SK-N-SH treated with all-trans-retinoic acid at 6 μM for 48 hours (cell line): ENCODE data around the gene ABCC12.

Experiments used
- ATAC-seq: fragments of 200-7000 bp; cut with Tn5 transposase; 3 replicates; pipeline ENCODE4 v1.9.1; 2020; ENCODE audit warnings: mild to moderate bottlenecking, moderate library complexity
- ARNTL ChIP-seq: fragments of 450-650 bp; formaldehyde crosslinking; IDR thresholded peaks from 2 replicates; pipeline ENCODE4 v1.5.0; 2020; ENCODE audit warnings: low read depth, mild to moderate bottlenecking, moderate library complexity, borderline replicate concordance
- BACH2 ChIP-seq: fragments of 250-450 bp; sonication (Bioruptor Pico); IDR thresholded peaks from 2 replicates; pipeline ENCODE4 v1.9.0; 2021; ENCODE audit warnings: mild to moderate bottlenecking, borderline replicate concordance
- CREB5 ChIP-seq: fragments of 250-450 bp; sonication (Bioruptor Pico); IDR thresholded peaks from 2 replicates; pipeline ENCODE4 v1.5.1; 2020; ENCODE audit warnings: low read depth, mild to moderate bottlenecking, moderate library complexity
- CSDC2 ChIP-seq: fragments of 250-450 bp; sonication (Bioruptor Pico); IDR thresholded peaks from 2 replicates; pipeline ENCODE4 v1.5.0; 2020; ENCODE audit warnings: mild to moderate bottlenecking, moderate library complexity
- CSRNP3 ChIP-seq: fragments of 250-450 bp; sonication (Bioruptor Pico); IDR thresholded peaks from 2 replicates; pipeline ENCODE4 v1.5.1; 2021; ENCODE audit warnings: mild to moderate bottlenecking, moderate library complexity
- ESRRG ChIP-seq: fragments of 250-450 bp; sonication (Bioruptor Pico); IDR thresholded peaks from 2 replicates; pipeline ENCODE4 v1.6.1; 2021; ENCODE audit warnings: mild to moderate bottlenecking
- ISL1 ChIP-seq: fragments of 250-450 bp; sonication (Bioruptor Pico); IDR thresholded peaks from 2 replicates; pipeline ENCODE4 v2.1.2; 2022; ENCODE audit warnings: mild to moderate bottlenecking, moderate library complexity
- OSR1 ChIP-seq: fragments of 250-450 bp; sonication (Bioruptor Pico); IDR thresholded peaks from 2 replicates; pipeline ENCODE4 v1.8.0; 2022; ENCODE audit warnings: moderate library complexity, mild to moderate bottlenecking, inconsistent platforms
- PPARA ChIP-seq: fragments of 250-450 bp; sonication (Bioruptor Pico); IDR thresholded peaks from 2 replicates; pipeline ENCODE4 v1.5.0; 2020; ENCODE audit warnings: mild to moderate bottlenecking, borderline replicate concordance
- RARB ChIP-seq: fragments of 250-450 bp; sonication (Bioruptor Pico); IDR thresholded peaks from 2 replicates; pipeline ENCODE4 v1.8.0; 2021; ENCODE audit warnings: mild to moderate bottlenecking, moderate library complexity
- TOX ChIP-seq: fragments of 250-450 bp; sonication (Bioruptor Pico); IDR thresholded peaks from 2 replicates; pipeline ENCODE4 v1.8.0; 2021; ENCODE audit warnings: mild to moderate bottlenecking, moderate library complexity, borderline replicate concordance
- ZC3H10 ChIP-seq: fragments of 250-450 bp; sonication (Bioruptor Pico); IDR thresholded peaks from 2 replicates; pipeline ENCODE4 v1.5.1; 2021; ENCODE audit warnings: mild to moderate bottlenecking, moderate library complexity
- ZFP3 ChIP-seq: fragments of 250-450 bp; sonication (Bioruptor Pico); IDR thresholded peaks from 2 replicates; pipeline ENCODE4 v1.5.0; 2020; ENCODE audit warnings: mild to moderate bottlenecking, moderate library complexity
- ZFP30 ChIP-seq: fragments of 450-650 bp; formaldehyde crosslinking; IDR thresholded peaks from 2 replicates; pipeline ENCODE4 v1.5.0; 2022; ENCODE audit warnings: mild to moderate bottlenecking, moderate library complexity
- ZNF565 ChIP-seq: fragments of 450-650 bp; formaldehyde crosslinking; conservative IDR thresholded peaks from 2 replicates; pipeline ENCODE4 v1.5.0; 2020; ENCODE audit warnings: low read depth, mild to moderate bottlenecking, moderate library complexity
- ZNF70 ChIP-seq: fragments of 450-650 bp; formaldehyde crosslinking; IDR thresholded peaks from 2 replicates; pipeline ENCODE4 v1.5.0; 2020; ENCODE audit warnings: mild to moderate bottlenecking, moderate library complexity
- ZNF8 ChIP-seq: fragments of 450-650 bp; formaldehyde crosslinking; IDR thresholded peaks from 2 replicates; pipeline ENCODE4 v1.5.0; 2020; ENCODE audit warnings: mild to moderate bottlenecking, moderate library complexity
- TF ChIP-seq, protein P1 (sequence below): fragments of 250-450 bp; sonication (Bioruptor Pico); IDR thresholded peaks from 2 replicates; pipeline ENCODE4 v1.8.0; 2021; ENCODE audit warnings: low read depth, mild to moderate bottlenecking, moderate library complexity, borderline replicate concordance
- TF ChIP-seq, protein P2 (sequence below): fragments of 250-450 bp; sonication (Bioruptor Pico); IDR thresholded peaks from 2 replicates; pipeline ENCODE4 v1.8.0; 2020; ENCODE audit warnings: mild to moderate bottlenecking, moderate library complexity, borderline replicate concordance

Gene ABCC12

DNA sequence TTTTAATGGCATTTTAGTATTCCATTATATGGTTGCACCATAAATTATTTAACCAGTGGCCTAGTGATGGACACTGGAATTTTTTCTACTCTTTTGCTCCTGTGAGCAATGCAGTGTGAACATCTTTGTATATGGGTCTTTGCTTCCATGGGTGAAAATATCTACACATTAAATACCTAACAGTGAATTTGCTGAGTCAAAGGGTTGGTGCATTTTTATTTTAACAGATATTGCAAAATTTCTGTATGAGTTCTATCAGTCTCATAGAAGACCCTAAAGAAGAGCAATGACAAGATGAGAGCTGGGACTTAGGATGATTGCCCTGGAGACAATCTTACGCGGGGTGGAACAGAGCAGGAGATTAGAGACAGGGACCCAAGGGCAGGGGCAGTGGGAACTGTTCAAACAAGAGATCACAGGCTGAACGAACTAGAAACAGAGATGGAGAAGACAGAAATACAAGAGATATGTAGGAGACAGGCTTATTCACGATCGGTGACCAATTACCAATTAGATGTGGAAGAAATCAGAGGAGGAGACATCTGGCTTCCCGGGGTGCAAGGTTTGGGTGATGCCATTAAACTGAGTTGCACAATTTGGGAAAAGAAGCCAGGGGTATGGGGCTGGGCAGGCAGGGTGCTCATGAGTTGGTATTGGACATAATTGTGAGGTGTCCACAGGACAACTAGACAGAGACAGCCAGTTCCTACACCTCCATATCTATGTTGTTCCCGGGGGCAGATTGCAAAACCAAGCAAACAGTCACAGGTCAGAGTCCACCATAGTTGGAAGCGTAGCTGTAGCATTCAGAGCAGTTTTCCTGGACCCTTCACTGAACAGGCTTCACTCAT is 48.4 kb upstream of the ABCC12 start:
- no peak for ATAC-seq
- TF ChIP-seq BACH2, result no peak
- TF ChIP-seq ZC3H10 (CRISPR knock-in tag), result no peak
- no peak for TF ChIP-seq ARNTL
- no peak for TF ChIP-seq RARB (CRISPR knock-in tag)
- no peak for TF ChIP-seq PPARA (CRISPR knock-in tag)
- no peak for TF ChIP-seq TOX (CRISPR knock-in tag)
- no peak for TF ChIP-seq CREB5 (CRISPR knock-in tag)
- no peak for TF ChIP-seq ZNF8 (CRISPR knock-in tag)
- no peak for TF ChIP-seq ZNF70 (CRISPR knock-in tag)
- TF ChIP-seq CSDC2, result no peak
- no peak for TF ChIP-seq ZFP30 (CRISPR knock-in tag)
- TF ChIP-seq, protein P1, sequence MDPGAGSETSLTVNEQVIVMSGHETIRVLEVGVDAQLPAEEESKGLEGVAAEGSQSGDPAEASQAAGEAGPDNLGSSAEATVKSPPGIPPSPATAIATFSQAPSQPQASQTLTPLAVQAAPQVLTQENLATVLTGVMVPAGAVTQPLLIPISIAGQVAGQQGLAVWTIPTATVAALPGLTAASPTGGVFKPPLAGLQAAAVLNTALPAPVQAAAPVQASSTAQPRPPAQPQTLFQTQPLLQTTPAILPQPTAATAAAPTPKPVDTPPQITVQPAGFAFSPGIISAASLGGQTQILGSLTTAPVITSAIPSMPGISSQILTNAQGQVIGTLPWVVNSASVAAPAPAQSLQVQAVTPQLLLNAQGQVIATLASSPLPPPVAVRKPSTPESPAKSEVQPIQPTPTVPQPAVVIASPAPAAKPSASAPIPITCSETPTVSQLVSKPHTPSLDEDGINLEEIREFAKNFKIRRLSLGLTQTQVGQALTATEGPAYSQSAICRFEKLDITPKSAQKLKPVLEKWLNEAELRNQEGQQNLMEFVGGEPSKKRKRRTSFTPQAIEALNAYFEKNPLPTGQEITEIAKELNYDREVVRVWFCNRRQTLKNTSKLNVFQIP (CRISPR knock-in tag), result no peak

GRCh38 chr16:48201515-48202201 is 45.9 kb upstream of the ABCC12 start:
- no peak for ATAC-seq
- TF ChIP-seq, protein P1 (CRISPR knock-in tag), result no peak
- TF ChIP-seq PPARA (CRISPR knock-in tag) (no peak), CREB5 (CRISPR knock-in tag) (no peak), ZNF8 (CRISPR knock-in tag) (no peak), CSRNP3 (CRISPR knock-in tag) (no peak), RARB (CRISPR knock-in tag) (no peak), ZNF70 (CRISPR knock-in tag) (no peak), ESRRG (CRISPR knock-in tag) (no peak), TOX (CRISPR knock-in tag) (no peak), ZNF565 (CRISPR knock-in tag) (no peak), ZC3H10 (CRISPR knock-in tag) (no peak), CSDC2 (no peak), ARNTL (no peak), ISL1 (no peak), BACH2 (no peak), ZFP3 (no peak), OSR1 (no peak)
- TF ChIP-seq, protein P2, sequence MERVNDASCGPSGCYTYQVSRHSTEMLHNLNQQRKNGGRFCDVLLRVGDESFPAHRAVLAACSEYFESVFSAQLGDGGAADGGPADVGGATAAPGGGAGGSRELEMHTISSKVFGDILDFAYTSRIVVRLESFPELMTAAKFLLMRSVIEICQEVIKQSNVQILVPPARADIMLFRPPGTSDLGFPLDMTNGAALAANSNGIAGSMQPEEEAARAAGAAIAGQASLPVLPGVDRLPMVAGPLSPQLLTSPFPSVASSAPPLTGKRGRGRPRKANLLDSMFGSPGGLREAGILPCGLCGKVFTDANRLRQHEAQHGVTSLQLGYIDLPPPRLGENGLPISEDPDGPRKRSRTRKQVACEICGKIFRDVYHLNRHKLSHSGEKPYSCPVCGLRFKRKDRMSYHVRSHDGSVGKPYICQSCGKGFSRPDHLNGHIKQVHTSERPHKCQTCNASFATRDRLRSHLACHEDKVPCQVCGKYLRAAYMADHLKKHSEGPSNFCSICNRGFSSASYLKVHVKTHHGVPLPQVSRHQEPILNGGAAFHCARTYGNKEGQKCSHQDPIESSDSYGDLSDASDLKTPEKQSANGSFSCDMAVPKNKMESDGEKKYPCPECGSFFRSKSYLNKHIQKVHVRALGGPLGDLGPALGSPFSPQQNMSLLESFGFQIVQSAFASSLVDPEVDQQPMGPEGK, result no peak
